Adrenal gland (tissue), 12 donors: ENCODE results near the gene PPIF. TPM values are rescaled to one million over a fixed set of nuclear protein-coding genes. Genes with fewer than 3 reads are reported as not detected.

Experiments used
- DNase-seq, 7 donors: peaks; one replicate each; pipeline ENCODE4 v3.0.0-alpha.2; 2019 to 2020
- H3K27ac ChIP-seq, 5 donors: fragments of 200-600 bp; sonication (generic) in 4 of 5; 1 replicate in 3 of 5; 2 replicates in 2 of 5; pipeline versions ENCODE4 v1.5.1 to v1.8.0; 2016 to 2020; ENCODE audit warnings: mild to moderate bottlenecking in 1 of 5
- H3K27me3 ChIP-seq: fragments of 200-600 bp; 2 replicates; pipeline ENCODE4 v1.8.0; 2021
- H3K36me3 ChIP-seq, 2 donors: fragments of 200-600 bp; replicated peaks in 1 of 2; 1 replicate in 1 of 2; 2 replicates in 1 of 2; pipeline versions ENCODE4 v1.5.1 to v1.8.0; 2018 to 2022
- H3K4me1 ChIP-seq, 2 donors: fragments of 200-600 bp; replicated peaks in 1 of 2; 1 replicate in 1 of 2; 2 replicates in 1 of 2; pipeline versions ENCODE4 v1.5.1 to v1.8.0; 2018 to 2021
- H3K4me3 ChIP-seq, 4 donors: fragments of 200-600 bp; sonication (generic) in 3 of 4; one replicate each; pipeline ENCODE4 v1.5.1; 2016 to 2018
- H3K9me3 ChIP-seq, 3 donors: fragments of 200-600 bp; sonication (generic) in 1 of 3; replicated peaks in 1 of 3; 1 replicate in 2 of 3; 2 replicates in 1 of 3; pipeline versions ENCODE4 v1.5.1 to v1.8.0; 2016 to 2021
- POLR2A ChIP-seq, 2 donors: fragments of 450-650 bp; IDR thresholded peaks; one replicate each; pipeline ENCODE4 v1.6.1; 2017; ENCODE audit warnings: antibody characterized with exemption in 2 of 2, mild to moderate bottlenecking in 2 of 2, moderate library complexity in 1 of 2
- WGBS, 4 donors: extraction: QIAGEN DNeasy Blood & Tissue Kit in 2 of 4; methylation state at CpG; one replicate each; pipeline versions ENCODE4 v1.1.5 to v1.1.7; 2013 to 2017; 5-methylcytosine and 5-hydroxymethylcytosine counted together
- intact Hi-C, 2 donors: fragments of 100-400 bp; cut with DNase I; formaldehyde crosslinking; loops; one replicate each; pipeline versions ENCODE4 v1.14.1 to v1.15.0; 2022 to 2023
- polyA plus RNA-seq, 3 donors: library from polyadenylated mRNA; stranded (reverse); fragments of 200-250 nt in 2 of 3; fragments of 350-450 nt in 1 of 3; fragmentation: Illumina TruSeq in 1 of 3; extraction: RNeasy Lipid Tissue Mini Kit (QIAGEN cat#74804) in 1 of 3; gene quantifications; one replicate each; pipeline ENCODE4 v1.2.3, GENCODE V29; 2013 to 2014
- total RNA-seq, 9 donors: library from RNA; depleted of rRNA in 4 of 9; stranded (reverse); fragments of >200 nt in 4 of 9; fragments of 120-200 nt in 1 of 9; fragmentation: NEBNext Ultra II Directional in 1 of 9; extraction: Animal tissue kit (Norgen Biotek cat#: 25700) in 1 of 9; gene quantifications; one replicate each; pipeline versions ENCODE4 v1.1.0 to v1.2.4, GENCODE V29; 2013 to 2023
- TF ChIP-seq, protein P1 (sequence below), 6 experiments: fragments of 450-650 bp in 4 of 6; fragments of 200-600 bp in 2 of 6; sonication (generic) in 1 of 6; IDR thresholded peaks; 1 replicate in 5 of 6; 2 replicates in 1 of 6; pipeline versions ENCODE4 v1.5.1 to v1.8.0; 2016 to 2021; ENCODE audit warnings: antibody characterized with exemption in 6 of 6, mild to moderate bottlenecking in 2 of 6, moderate library complexity in 1 of 6
- donor health status: healthy with polysubstance abuse.
- donor health status: Bipolar disorder and iron deficiency.
- donor health status: DM: yes; HTN: yes; CAD: no.
- donor health status: DM: no; HTN: no; CAD: no.
- donor health status: DM: no; HTN: no; CAD: no.
- donor health status: DM: yes; HTN: yes; CAD: no.

The PPIF gene
- total and polyA plus RNA-seq, 12 donors = 43.8 to 619 (median 216) TPM

DNA sequence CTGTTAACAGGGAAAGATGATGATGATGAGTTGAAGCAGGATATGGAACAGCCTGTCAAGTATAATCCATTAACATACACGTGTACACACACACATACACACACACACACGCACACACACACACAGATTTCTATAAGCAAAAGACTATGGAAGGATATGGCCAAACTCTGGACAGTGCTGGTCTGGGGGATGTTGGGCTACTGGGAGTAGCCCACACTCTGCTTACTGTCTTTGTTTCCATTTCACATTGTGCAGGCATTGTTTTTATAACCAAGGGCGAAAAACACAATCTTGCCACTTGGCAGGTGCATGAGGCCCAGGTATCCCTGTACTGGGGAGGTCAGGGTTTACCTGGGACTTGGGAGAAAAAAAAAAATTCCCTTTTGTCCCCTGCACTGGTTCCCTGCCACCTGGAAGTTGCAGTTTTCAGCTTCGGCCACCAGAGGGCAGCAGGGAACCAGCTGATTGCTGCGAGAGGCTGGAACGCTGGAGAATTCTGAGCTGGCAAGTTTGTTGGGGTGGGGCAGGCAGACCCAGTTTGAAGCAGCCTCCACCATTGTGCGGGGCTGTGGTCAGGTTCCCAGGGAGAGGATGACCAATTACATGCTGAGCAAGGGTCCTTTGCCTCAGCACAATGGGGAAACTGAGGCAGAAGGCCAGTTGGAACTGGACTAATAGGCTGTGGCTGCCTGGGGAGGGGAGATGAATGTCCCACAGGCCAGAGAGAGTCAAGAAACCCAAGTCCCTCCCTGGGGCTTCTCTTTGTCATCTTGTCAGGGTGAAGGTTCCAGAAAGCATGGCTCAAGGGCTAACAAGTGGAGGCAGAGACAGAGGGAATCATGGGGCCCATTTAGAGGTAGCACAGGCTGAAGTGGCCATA, 27.3 kb downstream of the PPIF start:
- Histone ChIP-seq H3K27ac (no peak overlapping the region), H3K4me3 (no peak overlapping the region), H3K27me3 (no peaks in the 10 kb centered on the region), H3K4me1 (peaks cover 0 to 5% of the 10 kb centered on the region in 2 donors), H3K36me3 (no peaks in the 10 kb centered on the region), H3K9me3 (no peaks in the 10 kb centered on the region)
- 5 to 10% (median 7%) methylated on average over 5 to 7 of the region's 7 CpGs for WGBS, 4 donors
- no peak for TF ChIP-seq POLR2A (IDR thresholded peaks at IDR 0.05)
- TF ChIP-seq, protein P1, sequence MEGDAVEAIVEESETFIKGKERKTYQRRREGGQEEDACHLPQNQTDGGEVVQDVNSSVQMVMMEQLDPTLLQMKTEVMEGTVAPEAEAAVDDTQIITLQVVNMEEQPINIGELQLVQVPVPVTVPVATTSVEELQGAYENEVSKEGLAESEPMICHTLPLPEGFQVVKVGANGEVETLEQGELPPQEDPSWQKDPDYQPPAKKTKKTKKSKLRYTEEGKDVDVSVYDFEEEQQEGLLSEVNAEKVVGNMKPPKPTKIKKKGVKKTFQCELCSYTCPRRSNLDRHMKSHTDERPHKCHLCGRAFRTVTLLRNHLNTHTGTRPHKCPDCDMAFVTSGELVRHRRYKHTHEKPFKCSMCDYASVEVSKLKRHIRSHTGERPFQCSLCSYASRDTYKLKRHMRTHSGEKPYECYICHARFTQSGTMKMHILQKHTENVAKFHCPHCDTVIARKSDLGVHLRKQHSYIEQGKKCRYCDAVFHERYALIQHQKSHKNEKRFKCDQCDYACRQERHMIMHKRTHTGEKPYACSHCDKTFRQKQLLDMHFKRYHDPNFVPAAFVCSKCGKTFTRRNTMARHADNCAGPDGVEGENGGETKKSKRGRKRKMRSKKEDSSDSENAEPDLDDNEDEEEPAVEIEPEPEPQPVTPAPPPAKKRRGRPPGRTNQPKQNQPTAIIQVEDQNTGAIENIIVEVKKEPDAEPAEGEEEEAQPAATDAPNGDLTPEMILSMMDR (IDR thresholded peaks at IDR 0.05) = peak; percentile 93 to 98 (median 96)
- DNase-seq = peak; percentile 71 to 90 (median 81)
- intact Hi-C loops = loop anchor here (5.0 to 10.0 kb wide), 4 partner anchors 88 to 120 kb away; no protein-coding TSS in a partner anchor

DNA sequence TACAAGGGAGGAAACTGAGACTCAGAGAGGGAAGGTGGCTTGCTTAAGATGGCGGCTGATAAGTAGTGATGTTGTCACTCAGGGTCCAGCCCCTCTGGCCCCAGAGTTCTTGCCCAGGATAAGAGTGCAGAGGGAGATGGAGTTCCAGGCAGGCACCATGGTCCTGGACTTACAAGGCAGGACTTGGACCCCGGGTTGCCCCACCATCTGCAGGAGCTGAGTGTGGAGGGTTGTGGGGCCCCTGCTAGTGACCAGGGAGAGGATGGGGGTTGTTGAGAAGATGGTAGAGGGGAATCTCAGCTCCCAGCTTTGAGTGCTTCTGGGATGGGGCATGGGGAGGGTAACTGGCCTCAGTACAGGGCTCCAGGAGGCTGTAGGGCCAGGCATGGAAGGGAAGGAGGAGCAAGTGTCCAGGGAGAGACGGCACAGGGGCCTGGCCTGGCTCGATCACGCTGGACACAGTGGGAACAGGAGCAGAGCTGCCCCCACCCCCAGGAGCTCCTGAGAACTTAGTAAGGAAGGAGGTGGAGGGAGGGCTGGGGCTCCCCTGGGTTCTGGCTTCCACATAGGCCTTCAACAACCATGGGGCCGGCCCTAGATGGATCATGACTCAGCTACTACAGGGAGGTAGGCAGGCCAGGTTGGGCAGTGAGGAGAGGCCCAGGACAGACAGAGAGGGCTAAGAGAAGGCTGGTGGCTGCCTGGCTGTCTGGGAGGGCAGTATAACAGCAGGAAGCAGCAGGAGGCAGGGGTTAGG, 28.2 kb downstream of the PPIF start:
- Histone ChIP-seq H3K4me1 (peaks cover 0 to 11% of the 10 kb centered on the region in 2 donors), H3K27ac (no peak overlapping the region), H3K27me3 (no peaks in the 10 kb centered on the region), H3K36me3 (no peaks in the 10 kb centered on the region), H3K9me3 (no peaks in the 10 kb centered on the region), H3K4me3 (no peak overlapping the region)
- TF ChIP-seq, protein P1 (IDR thresholded peaks at IDR 0.05) = no peak
- no peak for TF ChIP-seq POLR2A (IDR thresholded peaks at IDR 0.05)
- WGBS, 4 donors = 56 to 79% (median 73%) methylated on average over 4 to 6 of the region's 6 CpGs
- peak in 4 of 7 donors; percentile 15 to 47 (median 20) for DNase-seq
- intact Hi-C loops = loop anchor here (5.0 to 10.0 kb wide), 4 partner anchors 87 to 119 kb away; no protein-coding TSS in a partner anchor

DNA sequence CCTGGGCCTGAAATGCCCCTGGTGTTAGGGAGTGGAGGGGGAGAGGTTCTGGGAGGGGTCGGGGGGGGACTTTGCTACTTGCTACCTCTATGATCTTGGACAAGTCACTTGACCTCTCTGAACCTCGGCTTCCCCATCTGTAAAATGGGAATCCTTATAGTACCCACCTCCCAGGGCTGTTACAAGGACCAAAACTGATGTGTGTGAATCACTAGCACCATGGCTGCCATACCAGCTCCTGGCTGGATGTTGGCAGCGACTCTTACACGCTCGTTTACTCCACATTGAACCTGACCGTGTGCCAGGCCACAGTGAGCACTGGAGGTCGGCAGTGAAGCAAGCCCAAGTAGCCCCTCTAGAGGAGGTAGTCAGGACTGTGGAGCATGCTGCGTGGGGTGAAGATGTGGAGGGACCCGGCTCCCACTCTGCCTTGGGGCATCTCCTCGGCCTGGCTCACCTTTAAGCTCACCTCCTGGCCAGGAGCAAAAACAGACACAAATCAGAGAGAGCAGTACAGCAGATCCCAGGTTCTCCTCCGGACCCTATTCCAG, 28.9 kb downstream of the PPIF start:
- H3K27ac ChIP-seq = no peak overlapping the region
- 75 to 100% (median 85%) methylated on average over 3 to 11 of the region's 11 CpGs for WGBS, 4 donors
- no peaks in the 10 kb centered on the region for H3K27me3 ChIP-seq
- DNase-seq = peak in 4 of 7 donors; percentile 10 to 41 (median 14)
- TF ChIP-seq, protein P1 (IDR thresholded peaks at IDR 0.05) = no peak
- no peak for TF ChIP-seq POLR2A (IDR thresholded peaks at IDR 0.05)
- H3K4me3 ChIP-seq = no peak overlapping the region
- H3K4me1 ChIP-seq = peaks cover 0 to 11% of the 10 kb centered on the region in 2 donors
- no peaks in the 10 kb centered on the region for H3K9me3 ChIP-seq
- no peaks in the 10 kb centered on the region for H3K36me3 ChIP-seq
- intact Hi-C loops = loop anchor here (5.0 to 10.0 kb wide), 4 partner anchors 86 to 119 kb away; no protein-coding TSS in a partner anchor
